ENCODE data around the gene TRPV5. TPM values are rescaled to one million over a fixed set of nuclear protein-coding genes. Genes with fewer than 3 reads are reported as not detected.

The TRPV5 gene
- total RNA-seq, 3 donors from 2014 or later: not detected

- peak in 1 of 3 donors; percentile 49 for DNase-seq
- intact Hi-C loops (cut with DNase I, micrococcal nuclease): no loop called here
- ATAC-seq: peak; percentile 53
Observed at GRCh38 chr7:142880876-142881505, 52.6 kb downstream of the TRPV5 start.

GRCh38 chr7:142879060-142879459 is 54.5 kb downstream of the TRPV5 start:
- TF ChIP-seq CTCF (IDR thresholded peaks at IDR 0.05): no peak

More at GRCh38 chr7:142880876-142881505, 52.6 kb downstream of the TRPV5 start:
- no peaks in the 10 kb centered on the region for H3K4me1 ChIP-seq (ENCODE audit: low read depth)
- no peaks in the 10 kb centered on the region for H3K9me3 ChIP-seq
- H3K4me3 ChIP-seq: no peak overlapping the region
- peak; percentile 65 for TF ChIP-seq CTCF (IDR thresholded peaks at IDR 0.05)
- no peaks in the 10 kb centered on the region for H3K36me3 ChIP-seq (ENCODE audit: low read depth)

GRCh38 chr7:142878315-142878714 is 55.2 kb downstream of the TRPV5 start:
- Histone ChIP-seq H3K4me3 (no peak overlapping the region), H3K9me3 (no peaks in the 10 kb centered on the region), H3K4me1 (ENCODE audit: low read depth) (no peaks in the 10 kb centered on the region), H3K36me3 (ENCODE audit: low read depth) (no peaks in the 10 kb centered on the region)
- DNase-seq (no peak), ATAC-seq (no peak)
- intact Hi-C loops (cut with DNase I, micrococcal nuclease): no loop called here
- TF ChIP-seq CTCF (IDR thresholded peaks at IDR 0.05): no peak

More at GRCh38 chr7:142879060-142879459, 54.5 kb downstream of the TRPV5 start:
- Histone ChIP-seq H3K9me3 (no peaks in the 10 kb centered on the region), H3K4me3 (no peak overlapping the region), H3K36me3 (ENCODE audit: low read depth) (no peaks in the 10 kb centered on the region), H3K4me1 (ENCODE audit: low read depth) (no peaks in the 10 kb centered on the region)
- DNase-seq (no peak), ATAC-seq (no peak)
- intact Hi-C loops (cut with DNase I, micrococcal nuclease): no loop called here

- no peak for DNase-seq
- no peak for TF ChIP-seq CTCF (IDR thresholded peaks at IDR 0.05)
- H3K4me3 ChIP-seq: no peak overlapping the region
- H3K4me1 ChIP-seq (ENCODE audit: low read depth): no peaks in the 10 kb centered on the region
- intact Hi-C loops (cut with DNase I, micrococcal nuclease): no loop called here
- no peaks in the 10 kb centered on the region for H3K36me3 ChIP-seq (ENCODE audit: low read depth)
- H3K9me3 ChIP-seq: no peaks in the 10 kb centered on the region
- ATAC-seq: no peak
Observed at GRCh38 chr7:142876991-142877910, 56.3 kb downstream of the TRPV5 start.

GRCh38 chr7:142876236-142876960 is 57.1 kb downstream of the TRPV5 start:
- Histone ChIP-seq H3K9me3 (no peaks in the 10 kb centered on the region), H3K4me3 (no peak overlapping the region), H3K36me3 (ENCODE audit: low read depth) (no peaks in the 10 kb centered on the region), H3K4me1 (ENCODE audit: low read depth) (no peaks in the 10 kb centered on the region)
- no peak for TF ChIP-seq CTCF (IDR thresholded peaks at IDR 0.05)
- ATAC-seq: no peak
- intact Hi-C loops (cut with DNase I, micrococcal nuclease): no loop called here
- DNase-seq: no peak

Measured in mucosa of descending colon (tissue), 3 donors.